WTC11 (cell line): ENCODE data around the gene KHDC4. TPM values are rescaled to one million over a fixed set of nuclear protein-coding genes. Genes with fewer than 3 reads are reported as not detected.

Experiments used
- ATAC-seq: fragments of 200-7000 bp; cut with Tn5 transposase; 2 replicates; pipeline ENCODE4 v1.10.0; 2021; ENCODE audit warnings: mild to moderate bottlenecking, moderate library complexity
- CTCF ChIA-PET: fragments of 300-600 bp; sonication (Branson Sonifier 250); formaldehyde crosslinking; loops from one replicate; lab custom pipeline; 2021; ENCODE audit warnings: antibody characterized with exemption; lab: Charles Lee
- POLR2A ChIA-PET: fragments of 350-600 bp; sonication (Branson Sonifier 250); formaldehyde crosslinking; loops from one replicate; lab custom pipeline; 2021; ENCODE audit warnings: antibody characterized with exemption; lab: Charles Lee
- DNase-seq: peaks from one replicate; pipeline ENCODE4 v3.0.0; 2021; ENCODE audit warnings: low spot score
- H3K27ac Mint-ChIP-seq: 2 replicates; pipeline ENCODE4 v1.8.0; 2021; ENCODE audit warnings: mixed read lengths
- H3K27me3 Mint-ChIP-seq: 2 replicates; pipeline ENCODE4 v1.8.0; 2021; ENCODE audit warnings: low read depth, mild to moderate bottlenecking, moderate library complexity, mixed read lengths
- H3K36me3 Mint-ChIP-seq: 2 replicates; pipeline ENCODE4 v1.8.0; 2021; ENCODE audit warnings: mixed read lengths
- H3K4me1 Mint-ChIP-seq: 2 replicates; pipeline ENCODE4 v1.8.0; 2022; ENCODE audit warnings: mixed read lengths
- H3K4me3 Mint-ChIP-seq: 2 replicates; pipeline ENCODE4 v1.8.0; 2021; ENCODE audit warnings: mild to moderate bottlenecking, moderate library complexity, mixed read lengths
- H3K9me3 Mint-ChIP-seq: 2 replicates; pipeline ENCODE4 v1.8.0; 2021; ENCODE audit warnings: mixed read lengths
- CREM ChIP-seq: sonication (generic); formaldehyde crosslinking; IDR thresholded peaks from 2 replicates; pipeline ENCODE4 v1.8.1; 2022; ENCODE audit warnings: mild to moderate bottlenecking, missing genetic modification reagents, moderate library complexity
- E2F4 ChIP-seq: sonication (generic); formaldehyde crosslinking; IDR thresholded peaks from 2 replicates; pipeline ENCODE4 v1.8.1; 2022; ENCODE audit warnings: low read depth, mild to moderate bottlenecking, moderate library complexity, missing genetic modification reagents, borderline replicate concordance
- FOXK1 ChIP-seq: sonication (generic); formaldehyde crosslinking; IDR thresholded peaks from 2 replicates; pipeline ENCODE4 v1.8.0; 2022; ENCODE audit warnings: mild to moderate bottlenecking, moderate library complexity, missing genetic modification reagents
- GABPB1 ChIP-seq: sonication (generic); formaldehyde crosslinking; IDR thresholded peaks from 2 replicates; pipeline ENCODE4 v1.8.1; 2023; ENCODE audit warnings: mild to moderate bottlenecking, missing genetic modification reagents
- KAT7 ChIP-seq: sonication (generic); formaldehyde crosslinking; IDR thresholded peaks from 2 replicates; pipeline ENCODE4 v1.8.1; 2023; ENCODE audit warnings: missing genetic modification reagents, mild to moderate bottlenecking, borderline replicate concordance
- PRDM15 ChIP-seq: sonication (generic); formaldehyde crosslinking; IDR thresholded peaks from 2 replicates; pipeline ENCODE4 v1.8.0; 2022; ENCODE audit warnings: missing genetic modification reagents
- RELA ChIP-seq: sonication (generic); formaldehyde crosslinking; IDR thresholded peaks from 2 replicates; pipeline ENCODE4 v1.8.1; 2022; ENCODE audit warnings: missing genetic modification reagents, mild to moderate bottlenecking, borderline replicate concordance
- ZBTB21 ChIP-seq: sonication (generic); formaldehyde crosslinking; IDR thresholded peaks from 2 replicates; pipeline ENCODE4 v1.8.1; 2023; ENCODE audit warnings: mild to moderate bottlenecking, missing genetic modification reagents, borderline replicate concordance
- ZNF121 ChIP-seq: sonication (generic); formaldehyde crosslinking; IDR thresholded peaks from 2 replicates; pipeline ENCODE4 v1.8.0; 2023; ENCODE audit warnings: missing genetic modification reagents
- ZNF138 ChIP-seq: sonication (generic); formaldehyde crosslinking; conservative IDR thresholded peaks from 2 replicates; pipeline ENCODE4 v1.8.1; 2022; ENCODE audit warnings: mild to moderate bottlenecking, moderate library complexity, missing genetic modification reagents
- ZNF232 ChIP-seq: sonication (generic); formaldehyde crosslinking; IDR thresholded peaks from 2 replicates; pipeline ENCODE4 v1.8.0; 2022; ENCODE audit warnings: mild to moderate bottlenecking, missing genetic modification reagents
- ZNF263 ChIP-seq: sonication (generic); formaldehyde crosslinking; IDR thresholded peaks from 2 replicates; pipeline ENCODE4 v1.8.1; 2022; ENCODE audit warnings: low read depth, mild to moderate bottlenecking, moderate library complexity, missing genetic modification reagents
- ZNF416 ChIP-seq: fragments of 250-450 bp; sonication (Bioruptor Pico); IDR thresholded peaks from 2 replicates; pipeline ENCODE4 v1.9.0; 2021; ENCODE audit warnings: mild to moderate bottlenecking, inconsistent platforms
- ZNF671 ChIP-seq: fragments of 250-450 bp; sonication (Bioruptor Pico); IDR thresholded peaks from 2 replicates; pipeline ENCODE4 v1.8.0; 2021; ENCODE audit warnings: mild to moderate bottlenecking
- total RNA-seq: library from RNA; stranded (reverse); gene quantifications from 3 replicates; pipeline ENCODE4 v1.2.3, GENCODE V29; 2021
- TF ChIP-seq, protein P1 (sequence below): fragments of 200-600 bp; IDR thresholded peaks from 2 replicates; pipeline ENCODE4 v1.8.0; 2022; ENCODE audit warnings: antibody characterized with exemption
- TF ChIP-seq, protein P2 (sequence below): sonication (generic); formaldehyde crosslinking; IDR thresholded peaks from 2 replicates; pipeline ENCODE4 v1.8.0; 2023; ENCODE audit warnings: mild to moderate bottlenecking, missing genetic modification reagents
- TF ChIP-seq, protein P3 (sequence below): sonication (generic); formaldehyde crosslinking; IDR thresholded peaks from 2 replicates; pipeline ENCODE4 v1.8.1; 2023; ENCODE audit warnings: mild to moderate bottlenecking, missing genetic modification reagents, borderline replicate concordance
- TF ChIP-seq, protein P4 (sequence below): fragments of 250-450 bp; sonication (Bioruptor Pico); IDR thresholded peaks from 2 replicates; pipeline ENCODE4 v1.9.0; 2021; ENCODE audit warnings: mild to moderate bottlenecking

Gene KHDC4
- total RNA-seq, 1 experiment from 2014 or later: 64.4 TPM

DNA sequence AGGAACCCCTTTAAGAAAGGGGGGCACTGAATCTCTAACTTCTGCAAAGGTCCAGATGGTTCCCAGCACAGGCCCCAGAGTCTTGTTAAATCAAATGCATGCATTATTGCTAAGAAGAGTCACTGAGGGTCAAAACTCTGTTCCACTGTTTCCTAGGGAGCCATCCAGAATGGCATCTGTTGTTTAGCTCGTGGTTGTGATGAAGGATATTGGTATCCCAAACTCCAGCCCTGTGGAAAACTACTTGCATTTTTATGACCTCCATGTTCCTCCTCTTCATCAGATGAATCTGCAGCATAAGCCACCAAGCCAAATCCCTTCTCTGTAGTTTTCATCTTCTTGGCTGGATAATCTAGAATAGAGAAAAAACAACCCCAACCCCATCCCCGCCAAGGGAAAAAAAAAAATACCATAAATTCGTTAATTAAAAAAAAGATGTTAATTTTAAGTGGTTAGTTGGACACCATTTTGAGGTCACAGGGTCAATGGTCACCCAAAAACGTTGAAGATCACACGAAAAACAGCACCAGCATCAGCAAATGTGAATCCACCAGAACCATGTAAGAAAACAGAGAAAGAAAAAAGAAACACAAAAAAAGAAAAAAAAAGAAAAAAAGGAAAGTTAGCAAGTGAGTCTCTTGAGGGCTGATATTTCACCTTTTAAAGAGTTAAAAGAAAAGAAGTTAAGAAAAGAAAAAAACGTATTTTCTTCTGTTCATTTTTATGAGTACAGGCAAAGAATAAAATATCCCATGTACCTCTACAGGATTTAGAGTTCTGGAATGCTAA is 20.1 kb downstream of the KHDC4 start:
- Mint-ChIP-seq H3K4me3 (no peak overlapping the region), H3K36me3 (peaks cover 65% of the 10 kb centered on the region), H3K9me3 (no peaks in the 10 kb centered on the region), H3K4me1 (peaks cover 13% of the 10 kb centered on the region), H3K27me3 (no peaks in the 10 kb centered on the region), H3K27ac (no peak overlapping the region; the same call in 1 of the 2 replicates)
- DNase-seq (no peak), ATAC-seq (no peak)
- ChIA-PET CTCF (no interaction called here), POLR2A (no interaction called here)
- TF ChIP-seq ZNF138 (CRISPR knock-in tag): no peak

GRCh38 chr1:155912056-155912536 is 22.1 kb downstream of the KHDC4 start:
- H3K9me3 Mint-ChIP-seq: no peaks in the 10 kb centered on the region
- no peaks in the 10 kb centered on the region for H3K27me3 Mint-ChIP-seq
- POLR2A ChIA-PET: interaction anchor here (0.5 kb wide), 1 partner anchor 54 kb away, joined by 3 read pairs; no protein-coding TSS in a partner anchor
- peak overlapping the region; percentile 97 for H3K27ac Mint-ChIP-seq
- H3K36me3 Mint-ChIP-seq: peaks cover 66% of the 10 kb centered on the region
- TF ChIP-seq FOXK1 (CRISPR knock-in tag) (no peak), CREM (CRISPR knock-in tag) (no peak), ZNF232 (CRISPR knock-in tag) (no peak), ZNF671 (no peak), KAT7 (no peak), ZBTB21 (CRISPR knock-in tag) (no peak), ZNF121 (CRISPR knock-in tag) (no peak), PRDM15 (no peak), GABPB1 (CRISPR knock-in tag) (no peak), ZNF263 (CRISPR knock-in tag) (no peak), RELA (no peak), ZNF416 (CRISPR knock-in tag) (no peak), E2F4 (CRISPR knock-in tag) (no peak)
- TF ChIP-seq, protein P1, sequence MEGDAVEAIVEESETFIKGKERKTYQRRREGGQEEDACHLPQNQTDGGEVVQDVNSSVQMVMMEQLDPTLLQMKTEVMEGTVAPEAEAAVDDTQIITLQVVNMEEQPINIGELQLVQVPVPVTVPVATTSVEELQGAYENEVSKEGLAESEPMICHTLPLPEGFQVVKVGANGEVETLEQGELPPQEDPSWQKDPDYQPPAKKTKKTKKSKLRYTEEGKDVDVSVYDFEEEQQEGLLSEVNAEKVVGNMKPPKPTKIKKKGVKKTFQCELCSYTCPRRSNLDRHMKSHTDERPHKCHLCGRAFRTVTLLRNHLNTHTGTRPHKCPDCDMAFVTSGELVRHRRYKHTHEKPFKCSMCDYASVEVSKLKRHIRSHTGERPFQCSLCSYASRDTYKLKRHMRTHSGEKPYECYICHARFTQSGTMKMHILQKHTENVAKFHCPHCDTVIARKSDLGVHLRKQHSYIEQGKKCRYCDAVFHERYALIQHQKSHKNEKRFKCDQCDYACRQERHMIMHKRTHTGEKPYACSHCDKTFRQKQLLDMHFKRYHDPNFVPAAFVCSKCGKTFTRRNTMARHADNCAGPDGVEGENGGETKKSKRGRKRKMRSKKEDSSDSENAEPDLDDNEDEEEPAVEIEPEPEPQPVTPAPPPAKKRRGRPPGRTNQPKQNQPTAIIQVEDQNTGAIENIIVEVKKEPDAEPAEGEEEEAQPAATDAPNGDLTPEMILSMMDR: no peak
- TF ChIP-seq, protein P2, sequence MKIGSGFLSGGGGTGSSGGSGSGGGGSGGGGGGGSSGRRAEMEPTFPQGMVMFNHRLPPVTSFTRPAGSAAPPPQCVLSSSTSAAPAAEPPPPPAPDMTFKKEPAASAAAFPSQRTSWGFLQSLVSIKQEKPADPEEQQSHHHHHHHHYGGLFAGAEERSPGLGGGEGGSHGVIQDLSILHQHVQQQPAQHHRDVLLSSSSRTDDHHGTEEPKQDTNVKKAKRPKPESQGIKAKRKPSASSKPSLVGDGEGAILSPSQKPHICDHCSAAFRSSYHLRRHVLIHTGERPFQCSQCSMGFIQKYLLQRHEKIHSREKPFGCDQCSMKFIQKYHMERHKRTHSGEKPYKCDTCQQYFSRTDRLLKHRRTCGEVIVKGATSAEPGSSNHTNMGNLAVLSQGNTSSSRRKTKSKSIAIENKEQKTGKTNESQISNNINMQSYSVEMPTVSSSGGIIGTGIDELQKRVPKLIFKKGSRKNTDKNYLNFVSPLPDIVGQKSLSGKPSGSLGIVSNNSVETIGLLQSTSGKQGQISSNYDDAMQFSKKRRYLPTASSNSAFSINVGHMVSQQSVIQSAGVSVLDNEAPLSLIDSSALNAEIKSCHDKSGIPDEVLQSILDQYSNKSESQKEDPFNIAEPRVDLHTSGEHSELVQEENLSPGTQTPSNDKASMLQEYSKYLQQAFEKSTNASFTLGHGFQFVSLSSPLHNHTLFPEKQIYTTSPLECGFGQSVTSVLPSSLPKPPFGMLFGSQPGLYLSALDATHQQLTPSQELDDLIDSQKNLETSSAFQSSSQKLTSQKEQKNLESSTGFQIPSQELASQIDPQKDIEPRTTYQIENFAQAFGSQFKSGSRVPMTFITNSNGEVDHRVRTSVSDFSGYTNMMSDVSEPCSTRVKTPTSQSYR: no peak
- TF ChIP-seq, protein P3, sequence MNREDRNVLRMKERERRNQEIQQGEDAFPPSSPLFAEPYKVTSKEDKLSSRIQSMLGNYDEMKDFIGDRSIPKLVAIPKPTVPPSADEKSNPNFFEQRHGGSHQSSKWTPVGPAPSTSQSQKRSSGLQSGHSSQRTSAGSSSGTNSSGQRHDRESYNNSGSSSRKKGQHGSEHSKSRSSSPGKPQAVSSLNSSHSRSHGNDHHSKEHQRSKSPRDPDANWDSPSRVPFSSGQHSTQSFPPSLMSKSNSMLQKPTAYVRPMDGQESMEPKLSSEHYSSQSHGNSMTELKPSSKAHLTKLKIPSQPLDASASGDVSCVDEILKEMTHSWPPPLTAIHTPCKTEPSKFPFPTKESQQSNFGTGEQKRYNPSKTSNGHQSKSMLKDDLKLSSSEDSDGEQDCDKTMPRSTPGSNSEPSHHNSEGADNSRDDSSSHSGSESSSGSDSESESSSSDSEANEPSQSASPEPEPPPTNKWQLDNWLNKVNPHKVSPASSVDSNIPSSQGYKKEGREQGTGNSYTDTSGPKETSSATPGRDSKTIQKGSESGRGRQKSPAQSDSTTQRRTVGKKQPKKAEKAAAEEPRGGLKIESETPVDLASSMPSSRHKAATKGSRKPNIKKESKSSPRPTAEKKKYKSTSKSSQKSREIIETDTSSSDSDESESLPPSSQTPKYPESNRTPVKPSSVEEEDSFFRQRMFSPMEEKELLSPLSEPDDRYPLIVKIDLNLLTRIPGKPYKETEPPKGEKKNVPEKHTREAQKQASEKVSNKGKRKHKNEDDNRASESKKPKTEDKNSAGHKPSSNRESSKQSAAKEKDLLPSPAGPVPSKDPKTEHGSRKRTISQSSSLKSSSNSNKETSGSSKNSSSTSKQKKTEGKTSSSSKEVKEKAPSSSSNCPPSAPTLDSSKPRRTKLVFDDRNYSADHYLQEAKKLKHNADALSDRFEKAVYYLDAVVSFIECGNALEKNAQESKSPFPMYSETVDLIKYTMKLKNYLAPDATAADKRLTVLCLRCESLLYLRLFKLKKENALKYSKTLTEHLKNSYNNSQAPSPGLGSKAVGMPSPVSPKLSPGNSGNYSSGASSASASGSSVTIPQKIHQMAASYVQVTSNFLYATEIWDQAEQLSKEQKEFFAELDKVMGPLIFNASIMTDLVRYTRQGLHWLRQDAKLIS: no peak
- TF ChIP-seq, protein P4, sequence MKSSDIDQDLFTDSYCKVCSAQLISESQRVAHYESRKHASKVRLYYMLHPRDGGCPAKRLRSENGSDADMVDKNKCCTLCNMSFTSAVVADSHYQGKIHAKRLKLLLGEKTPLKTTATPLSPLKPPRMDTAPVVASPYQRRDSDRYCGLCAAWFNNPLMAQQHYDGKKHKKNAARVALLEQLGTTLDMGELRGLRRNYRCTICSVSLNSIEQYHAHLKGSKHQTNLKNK (CRISPR knock-in tag): no peak
- TF ChIP-seq, all 79 proteins: peak for 0
- Mint-ChIP-seq H3K4me3 (peak overlapping the region; percentile 95), H3K4me1 (peaks cover 13% of the 10 kb centered on the region)
- ATAC-seq: no peak
- CTCF ChIA-PET: interaction anchor here (0.8 to 1.6 kb wide), 2 partner anchors 78 to 154 kb away, joined by 3 read pairs; no protein-coding TSS in a partner anchor
- DNase-seq: no peak
